ENCODE measurements around the gene CILP2. TPM values are rescaled to one million over a fixed set of nuclear protein-coding genes. Genes with fewer than 3 reads are reported as not detected.

CILP2 gene
- polyA plus RNA-seq, 3 donors, result 0.12 to 0.15 (median 0.13) TPM

- no peak for DNase-seq (ENCODE audit: low read depth in 3 of 3, low spot score in 2 of 3)
Measured at GRCh38 chr19:19527674-19528625, 10.1 kb upstream of the CILP2 start.

DNA sequence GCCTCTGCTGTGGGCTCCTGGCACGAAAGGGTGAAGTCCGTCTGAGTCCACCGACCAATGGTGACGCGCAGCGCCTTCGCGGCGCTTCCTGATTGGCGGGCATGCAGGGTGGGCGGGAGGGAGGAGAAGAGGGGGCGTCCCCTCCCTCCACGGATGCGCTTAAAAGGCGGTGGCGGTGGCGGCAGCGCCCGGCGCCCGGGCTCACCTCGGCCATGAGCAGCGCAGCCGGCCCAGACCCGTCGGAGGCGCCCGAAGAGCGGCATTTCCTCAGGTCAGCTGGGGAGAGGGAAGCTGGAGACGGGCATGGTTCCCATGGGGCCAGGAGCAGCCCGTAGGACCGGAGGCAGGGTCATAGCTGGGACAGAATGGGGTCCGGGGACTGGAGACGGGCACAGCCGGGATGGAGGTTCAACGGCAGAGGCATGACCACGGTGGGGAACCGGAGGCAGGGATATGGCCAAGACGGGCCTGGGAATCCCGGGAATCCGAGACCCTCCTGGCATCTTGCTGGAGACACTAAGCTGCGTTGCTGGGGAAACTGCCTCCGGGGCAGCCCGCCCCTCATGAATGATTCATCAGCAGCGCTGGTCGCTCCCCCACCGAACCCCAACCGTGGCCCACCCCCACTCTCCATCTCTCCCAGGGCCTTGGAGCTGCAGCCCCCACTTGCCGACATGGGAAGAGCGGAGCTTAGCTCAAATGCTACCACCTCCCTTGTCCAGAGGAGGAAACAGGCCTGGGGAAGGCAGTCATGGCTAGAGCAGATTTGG lies 9.2 kb upstream of the CILP2 start, which contains the start of gene YJEFN3:
TSS of gene YJEFN3 (plus strand) at position 191 of the 770 bp plus-strand sequence. CDS start at position 213, 22 bp downstream.
- no peak for DNase-seq (ENCODE audit: low read depth in 3 of 3, low spot score in 2 of 3)

DNA sequence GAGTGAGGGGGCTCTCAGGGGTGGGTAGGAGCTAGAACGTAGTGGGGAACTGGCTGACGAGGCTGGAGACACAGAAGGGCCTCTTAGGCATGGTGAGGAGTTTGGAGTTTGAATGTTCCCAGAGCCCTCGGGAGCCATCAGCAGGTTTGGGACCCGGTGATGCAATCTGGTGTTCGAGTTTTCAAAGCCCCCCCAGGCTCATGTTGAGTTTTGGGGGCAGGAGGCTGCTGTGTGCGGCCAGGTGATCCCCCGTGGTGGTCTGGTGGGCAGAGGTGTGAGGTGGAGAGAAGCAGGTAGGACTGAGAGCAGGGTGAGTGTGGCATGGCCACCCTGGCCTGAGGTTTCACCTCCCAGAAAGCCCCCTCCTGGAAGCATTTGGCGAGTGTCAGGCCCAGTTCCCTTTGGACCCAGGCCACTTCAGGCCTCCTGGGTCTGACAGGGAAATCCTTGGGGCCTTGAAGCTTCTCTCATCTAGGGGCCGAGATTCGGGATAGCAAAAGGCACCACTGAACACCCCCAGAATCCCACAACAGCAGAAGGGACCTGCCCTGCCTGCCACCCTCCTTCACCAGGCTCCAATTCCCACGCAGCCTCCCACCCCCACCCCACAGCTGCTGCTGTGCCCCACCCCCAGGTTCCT lies 8.2 kb upstream of the CILP2 start:
- no peak for DNase-seq (ENCODE audit: low read depth in 3 of 3, low spot score in 2 of 3)

- no peak for DNase-seq (ENCODE audit: low read depth in 3 of 3, low spot score in 2 of 3)
Measured at GRCh38 chr19:19530423-19530804, 7.7 kb upstream of the CILP2 start.

GRCh38 chr19:19530889-19531288 lies 7.2 kb upstream of the CILP2 start:
- DNase-seq (ENCODE audit: low read depth in 3 of 3, low spot score in 2 of 3), result no peak

DNA sequence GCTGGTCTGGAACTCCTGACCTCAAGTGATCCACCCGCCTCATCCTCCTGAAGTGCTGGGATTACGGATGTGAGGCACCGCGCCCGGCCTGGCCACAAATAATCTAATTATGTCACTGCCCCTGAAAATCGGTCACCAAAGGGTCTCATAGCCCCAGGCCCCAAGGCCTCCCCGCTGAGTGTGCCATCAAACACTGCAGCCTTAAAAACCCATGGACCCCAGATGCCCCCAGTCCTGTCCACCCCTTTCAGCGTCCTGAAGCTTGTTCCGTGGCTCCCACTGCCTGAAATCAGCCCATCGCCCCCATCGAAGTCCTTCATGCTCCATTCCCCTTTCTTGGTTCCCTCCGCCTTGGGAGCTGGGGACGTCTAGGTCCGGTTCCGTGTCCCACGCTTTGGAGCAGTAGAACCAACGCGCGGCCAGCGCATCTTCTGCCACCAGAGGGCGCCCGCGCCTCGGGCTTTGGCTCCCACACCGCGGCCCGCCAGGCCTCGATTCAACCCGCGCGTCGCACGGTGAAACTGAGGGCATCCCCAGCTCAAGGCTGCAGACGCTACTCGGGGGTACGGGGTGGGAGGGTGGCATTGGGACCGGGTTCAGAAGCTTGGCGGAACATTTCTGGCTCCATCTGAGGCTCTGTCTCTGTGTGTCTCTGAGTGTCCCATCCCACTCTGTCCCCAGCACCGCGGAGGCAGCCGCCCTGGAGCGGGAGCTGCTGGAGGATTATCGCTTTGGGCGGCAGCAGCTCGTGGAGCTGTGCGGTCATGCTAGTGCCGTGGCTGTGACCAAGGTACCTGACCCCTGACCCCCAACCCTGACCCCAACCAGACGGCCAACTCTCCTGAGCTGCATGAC lies 5.9 kb upstream of the CILP2 start:
- no peak for DNase-seq (ENCODE audit: low read depth in 3 of 3, low spot score in 2 of 3)

- no peak for DNase-seq (ENCODE audit: low read depth in 3 of 3, low spot score in 2 of 3)
Measured at GRCh38 chr19:19532806-19533701, 5.0 kb upstream of the CILP2 start.

DNA sequence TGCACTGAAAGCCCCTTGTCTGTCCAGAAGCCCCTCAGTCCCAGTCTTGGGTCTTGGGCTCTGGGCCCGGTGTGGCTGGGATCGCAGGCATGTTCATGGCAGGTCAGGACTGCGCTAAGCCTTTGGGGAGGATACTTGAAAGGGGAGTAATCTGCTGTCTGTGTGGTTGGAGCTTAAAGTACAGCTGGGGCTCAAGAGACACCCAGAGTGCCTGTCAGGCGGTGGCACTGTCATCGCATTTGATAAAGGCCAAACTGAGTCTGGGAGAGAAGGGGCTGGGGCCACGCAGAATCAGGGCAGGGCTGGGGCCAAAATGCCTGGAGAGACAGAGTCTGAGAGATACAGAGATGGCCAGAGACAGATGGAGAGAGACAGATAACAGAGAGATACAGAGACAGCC lies 4.2 kb upstream of the CILP2 start:
- no peak for DNase-seq (ENCODE audit: low read depth in 3 of 3, low spot score in 2 of 3)

GRCh38 chr19:19534556-19535265 lies 3.4 kb upstream of the CILP2 start:
- DNase-seq (ENCODE audit: low read depth in 3 of 3, low spot score in 2 of 3), result no peak

GRCh38 chr19:19535311-19536191 lies 2.5 kb upstream of the CILP2 start:
- DNase-seq (ENCODE audit: low read depth in 3 of 3, low spot score in 2 of 3), result no peak

- no peak for DNase-seq (ENCODE audit: low read depth in 3 of 3, low spot score in 2 of 3)
Measured at GRCh38 chr19:19537075-19538048, 703 bp upstream of the CILP2 start.

DNA sequence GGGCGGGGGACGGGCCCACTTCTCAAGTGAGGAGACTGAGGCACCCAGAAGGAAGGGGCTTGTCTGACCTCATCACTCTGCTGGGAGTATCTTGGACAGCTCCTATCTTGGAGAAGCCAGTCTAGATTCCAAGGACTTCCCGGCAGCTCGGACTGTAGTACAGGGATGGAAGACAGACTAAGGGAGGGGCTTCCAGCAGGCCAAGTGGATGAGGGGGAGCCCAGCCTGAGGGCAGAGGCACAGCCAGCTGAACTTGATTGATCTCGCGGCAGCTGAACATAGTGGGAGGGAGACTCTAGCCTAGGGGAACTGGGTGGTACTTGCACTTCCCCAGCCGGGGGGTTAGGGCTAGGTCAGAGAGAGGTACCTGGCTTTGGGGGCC lies 711 bp downstream of the CILP2 start:
- DNase-seq (ENCODE audit: low read depth in 3 of 3, low spot score in 2 of 3), result no peak

DNA sequence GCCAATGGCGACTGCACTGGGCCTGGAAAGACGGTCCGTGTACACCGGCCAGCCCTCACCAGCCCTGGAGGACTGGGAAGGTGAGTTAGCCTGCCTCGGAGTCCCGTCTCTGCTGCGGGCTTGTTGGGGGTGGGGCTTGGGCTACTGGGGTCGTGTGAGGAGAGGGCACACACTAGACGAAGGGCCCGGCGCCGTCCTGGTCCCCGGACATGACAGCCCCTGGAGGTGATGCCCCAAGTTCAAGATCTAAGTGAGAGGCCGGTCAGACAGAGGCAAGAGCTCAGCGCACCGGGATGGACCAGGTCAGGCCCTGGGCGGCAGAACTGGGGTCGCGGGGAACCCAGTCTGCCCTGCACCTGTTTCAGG lies 1.6 kb downstream of the CILP2 start:
- no peak for DNase-seq (ENCODE audit: low read depth in 3 of 3, low spot score in 2 of 3)

DNA sequence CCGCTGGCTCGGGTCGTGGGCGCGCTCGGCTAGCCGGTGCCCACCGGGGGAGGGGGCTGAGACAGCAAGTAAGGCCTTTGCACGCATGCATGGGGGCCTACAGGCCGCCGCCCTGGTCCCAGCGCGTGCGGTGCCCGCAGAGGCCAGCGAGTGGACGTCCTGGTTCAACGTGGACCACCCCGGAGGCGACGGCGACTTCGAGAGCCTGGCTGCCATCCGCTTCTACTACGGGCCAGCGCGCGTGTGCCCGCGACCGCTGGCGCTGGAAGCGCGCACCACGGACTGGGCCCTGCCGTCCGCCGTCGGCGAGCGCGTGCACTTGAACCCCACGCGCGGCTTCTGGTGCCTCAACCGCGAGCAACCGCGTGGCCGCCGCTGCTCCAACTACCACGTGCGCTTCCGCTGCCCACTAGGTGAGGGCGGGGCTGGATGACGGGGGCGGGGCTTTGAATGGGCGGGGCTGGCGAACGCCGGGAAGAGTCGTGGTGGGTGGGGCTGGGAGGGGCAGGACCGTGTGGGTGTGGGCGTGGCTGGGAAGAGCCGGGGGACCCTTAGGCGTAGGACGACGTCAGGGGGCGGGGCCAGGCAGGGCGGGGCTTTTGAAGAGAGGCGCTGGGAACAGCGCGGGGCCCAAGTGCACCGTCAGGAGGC lies 2.1 kb downstream of the CILP2 start:
- DNase-seq (ENCODE audit: low read depth in 3 of 3, low spot score in 2 of 3), result no peak

GRCh38 chr19:19540715-19541515 lies 2.9 kb downstream of the CILP2 start:
- no peak for DNase-seq (ENCODE audit: low read depth in 3 of 3, low spot score in 2 of 3)
